AG09319 (cell line): ENCODE measurements around the gene SPRR3.

Source experiments
- DNase-seq: peaks from one replicate; pipeline ENCODE4 v3.0.0-alpha.2; 2010; ENCODE audit warnings: low read depth; ENCODE audit errors: extremely low read depth
- TF ChIP-seq, protein P1 (sequence below): IDR thresholded peaks from 2 replicates; pipeline ENCODE4 v1.5.1; 2011; ENCODE audit warnings: low read depth, mild to moderate bottlenecking, inconsistent platforms, low read length, moderate library complexity

Gene SPRR3

DNA sequence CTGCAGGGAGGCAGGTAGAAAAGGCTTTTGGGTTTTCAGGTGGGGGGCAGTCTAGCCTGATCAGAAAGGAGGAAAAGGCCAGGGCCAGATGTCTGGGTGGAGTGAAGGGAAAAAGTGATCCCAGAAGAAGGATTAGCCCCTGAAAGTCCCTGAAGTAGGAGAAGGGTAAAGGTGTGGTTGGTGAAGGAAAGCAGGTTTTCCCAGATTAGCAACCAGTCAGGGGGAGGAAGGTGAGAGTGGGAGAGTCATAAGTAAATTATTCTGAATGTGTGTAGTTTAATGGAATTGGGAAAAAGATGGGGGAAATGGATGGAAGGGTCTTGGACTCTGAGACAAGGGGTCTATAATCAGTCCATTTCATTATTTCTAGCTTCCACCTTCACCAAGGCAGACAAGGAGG, 18.3 kb upstream of the SPRR3 start:
- DNase-seq, result no peak
- TF ChIP-seq, protein P1, sequence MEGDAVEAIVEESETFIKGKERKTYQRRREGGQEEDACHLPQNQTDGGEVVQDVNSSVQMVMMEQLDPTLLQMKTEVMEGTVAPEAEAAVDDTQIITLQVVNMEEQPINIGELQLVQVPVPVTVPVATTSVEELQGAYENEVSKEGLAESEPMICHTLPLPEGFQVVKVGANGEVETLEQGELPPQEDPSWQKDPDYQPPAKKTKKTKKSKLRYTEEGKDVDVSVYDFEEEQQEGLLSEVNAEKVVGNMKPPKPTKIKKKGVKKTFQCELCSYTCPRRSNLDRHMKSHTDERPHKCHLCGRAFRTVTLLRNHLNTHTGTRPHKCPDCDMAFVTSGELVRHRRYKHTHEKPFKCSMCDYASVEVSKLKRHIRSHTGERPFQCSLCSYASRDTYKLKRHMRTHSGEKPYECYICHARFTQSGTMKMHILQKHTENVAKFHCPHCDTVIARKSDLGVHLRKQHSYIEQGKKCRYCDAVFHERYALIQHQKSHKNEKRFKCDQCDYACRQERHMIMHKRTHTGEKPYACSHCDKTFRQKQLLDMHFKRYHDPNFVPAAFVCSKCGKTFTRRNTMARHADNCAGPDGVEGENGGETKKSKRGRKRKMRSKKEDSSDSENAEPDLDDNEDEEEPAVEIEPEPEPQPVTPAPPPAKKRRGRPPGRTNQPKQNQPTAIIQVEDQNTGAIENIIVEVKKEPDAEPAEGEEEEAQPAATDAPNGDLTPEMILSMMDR, result no peak

DNA sequence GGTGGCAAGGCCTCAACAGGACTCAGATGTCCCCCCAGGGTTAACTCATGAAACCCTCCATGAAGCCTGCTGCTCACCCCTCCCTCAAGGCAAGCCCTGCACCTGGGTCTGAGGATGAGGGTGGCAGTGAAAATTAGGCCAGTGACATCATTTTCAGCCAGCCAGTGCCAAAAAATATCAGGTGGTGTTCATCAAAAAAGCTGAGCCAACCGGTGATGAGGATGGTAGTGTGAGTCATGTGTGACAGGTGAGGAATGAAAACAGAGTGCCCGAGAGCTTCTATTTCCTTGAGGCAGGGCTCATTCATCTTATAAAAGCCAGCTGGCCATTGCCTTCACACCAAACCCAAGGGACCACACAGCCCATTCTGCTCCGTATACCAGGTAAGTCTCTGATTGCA, 17.8 kb upstream of the SPRR3 start, which contains the start of gene SPRR1A:
Gene SPRR1A, plus strand, starts transcription at position 339 of the 400 bp plus-strand sequence. CDS start 1,150 bp downstream, outside the sequence.
- TF ChIP-seq, protein P1, result no peak
- DNase-seq, result no peak

DNA sequence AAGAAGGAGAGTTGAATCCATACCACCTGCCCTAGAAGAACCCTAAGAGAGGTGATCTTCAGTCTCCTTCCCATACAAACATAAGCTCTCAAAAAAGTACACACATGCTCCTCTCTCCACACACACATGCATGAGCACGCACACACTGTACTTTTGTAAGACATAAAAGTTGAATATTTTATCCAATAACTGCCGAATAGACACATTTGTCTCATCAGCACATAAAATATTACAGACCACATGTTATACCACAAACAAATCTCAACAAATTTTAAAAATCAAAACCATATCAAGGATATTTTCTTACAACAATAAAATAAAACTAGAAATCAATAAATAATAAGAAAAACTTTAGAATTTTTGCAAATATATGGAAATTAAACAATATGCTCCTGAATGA, 15.0 kb upstream of the SPRR3 start:
- TF ChIP-seq, protein P1, result no peak
- no peak for DNase-seq

DNA sequence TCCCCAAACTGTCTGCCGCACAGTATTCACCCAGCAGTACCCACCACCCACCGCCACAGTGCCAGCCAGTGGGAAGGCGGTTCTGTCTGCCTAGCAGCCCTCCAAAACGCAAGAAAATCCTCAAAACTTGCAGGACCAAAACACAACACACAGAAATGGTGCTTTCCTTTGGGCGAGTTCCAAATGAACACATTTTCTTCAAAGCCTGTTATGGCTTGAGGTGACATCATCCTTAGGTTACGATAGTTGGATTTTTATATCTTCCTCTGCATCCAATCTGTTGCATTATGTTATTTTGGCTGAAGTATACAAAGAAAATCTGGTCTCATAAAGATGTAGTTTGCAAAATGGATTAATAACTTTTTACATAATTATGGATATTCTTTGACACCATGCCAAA, 8.4 kb upstream of the SPRR3 start:
- no peak for DNase-seq
- TF ChIP-seq, protein P1, result no peak

DNA sequence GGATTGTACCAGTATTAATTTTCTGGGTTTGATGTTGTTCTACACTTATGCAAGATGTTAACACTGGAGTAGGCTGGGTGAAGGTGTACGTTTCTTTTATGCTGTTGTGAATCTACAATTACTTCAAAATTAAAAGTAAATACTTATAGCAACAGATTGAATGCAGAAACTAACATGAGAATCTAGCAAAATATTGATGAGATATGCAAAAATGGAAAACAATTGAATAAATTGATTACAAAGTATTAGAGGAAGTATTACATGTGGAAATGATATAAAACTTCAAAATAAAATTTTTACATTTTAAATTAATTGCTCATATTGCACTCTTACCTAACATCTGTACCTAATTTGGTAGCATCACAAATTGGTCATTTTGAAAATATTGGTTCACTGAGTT, 5.7 kb upstream of the SPRR3 start:
- DNase-seq, result no peak
- TF ChIP-seq, protein P1, result no peak

DNA sequence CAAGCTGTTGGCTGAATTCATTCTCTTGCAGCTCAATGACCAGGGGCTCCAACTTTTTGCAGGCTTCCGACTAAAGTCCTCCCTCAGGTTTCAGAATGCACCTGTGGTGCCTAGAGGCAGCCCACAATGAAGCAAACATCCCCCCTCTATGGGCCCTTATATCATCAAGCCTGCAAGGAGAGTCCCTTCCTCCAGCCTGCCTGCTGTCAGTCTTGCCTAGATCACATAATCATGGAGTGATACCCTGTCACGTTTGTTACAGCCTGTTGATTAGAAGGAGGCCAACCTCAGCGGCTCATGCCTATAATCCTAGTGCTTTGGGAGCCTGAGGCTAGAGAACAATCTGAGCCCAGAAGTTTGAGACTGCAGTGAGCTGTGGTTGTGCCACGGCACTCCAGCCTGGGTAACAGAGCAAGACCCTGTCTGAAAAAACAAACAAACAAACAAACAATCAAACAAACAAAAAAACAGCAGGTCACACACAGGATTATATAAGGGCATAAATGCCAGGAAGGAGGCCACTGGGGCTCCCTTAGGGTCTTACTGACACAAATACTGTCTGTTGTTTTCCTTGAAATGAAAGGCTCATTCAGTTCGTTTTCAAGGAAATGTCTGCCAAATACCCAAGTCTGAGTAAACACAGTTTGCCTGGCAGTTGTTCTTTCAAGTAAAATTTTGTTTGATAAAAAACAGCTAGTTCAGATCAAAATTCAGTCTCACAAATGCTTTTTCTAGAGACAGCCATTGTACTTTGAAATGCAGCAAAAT, 4.7 kb upstream of the SPRR3 start:
- DNase-seq, result no peak
- TF ChIP-seq, protein P1, result no peak

DNA sequence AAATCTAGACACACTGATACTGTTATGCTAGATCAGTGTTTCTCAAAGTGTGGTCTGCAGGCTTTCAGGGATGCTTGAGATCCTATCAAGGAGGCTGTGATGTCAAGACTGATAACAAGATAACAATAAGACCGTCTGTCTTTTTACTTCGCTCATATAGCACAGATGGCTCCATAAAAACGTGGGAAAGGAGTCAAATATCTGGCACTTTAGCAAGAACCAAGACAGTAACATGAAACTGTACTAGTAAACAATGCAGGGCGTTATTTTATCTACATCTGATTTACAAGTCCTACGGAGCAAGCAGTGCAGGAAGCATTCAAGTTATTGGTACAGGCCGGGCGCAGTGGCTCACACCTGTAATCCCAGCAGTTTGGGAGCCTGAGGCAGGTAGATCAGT, 3.6 kb upstream of the SPRR3 start:
- TF ChIP-seq, protein P1, result no peak
- no peak for DNase-seq
